ENCODE data around the gene HDHD5.

DNA sequence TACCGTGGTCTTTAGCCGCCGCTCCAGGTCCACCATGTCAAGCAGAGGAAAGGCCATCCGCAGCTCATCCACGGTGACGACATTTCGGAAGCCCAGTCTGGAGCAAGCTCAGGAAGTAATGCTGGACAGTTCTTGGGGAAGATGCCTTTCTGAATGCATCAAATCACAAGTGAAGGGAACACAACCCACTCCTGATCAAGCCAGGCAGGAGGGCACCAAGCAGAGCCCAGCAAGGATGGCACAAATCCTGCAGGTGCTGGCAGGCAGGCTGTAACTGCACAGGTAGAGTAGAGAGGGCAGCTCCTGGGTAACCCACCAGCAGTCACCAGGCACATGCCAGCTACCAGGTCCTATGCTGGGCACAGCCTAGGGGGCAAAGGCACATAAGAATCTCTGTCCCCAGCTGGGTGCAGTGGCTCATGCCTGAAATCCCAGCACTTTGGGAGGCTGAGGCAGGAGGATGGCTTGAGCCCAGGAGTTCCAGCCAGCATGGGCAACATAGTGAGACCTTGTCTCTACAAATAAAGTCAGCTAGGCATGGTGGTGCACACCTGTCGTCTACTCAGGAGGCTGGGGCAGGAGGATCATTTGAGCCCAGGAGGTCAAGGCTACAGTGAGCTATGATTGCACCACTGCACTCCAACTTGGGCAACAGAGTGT lies 13.9 kb downstream of the HDHD5 start:
- TF ChIP-seq, protein P1, sequence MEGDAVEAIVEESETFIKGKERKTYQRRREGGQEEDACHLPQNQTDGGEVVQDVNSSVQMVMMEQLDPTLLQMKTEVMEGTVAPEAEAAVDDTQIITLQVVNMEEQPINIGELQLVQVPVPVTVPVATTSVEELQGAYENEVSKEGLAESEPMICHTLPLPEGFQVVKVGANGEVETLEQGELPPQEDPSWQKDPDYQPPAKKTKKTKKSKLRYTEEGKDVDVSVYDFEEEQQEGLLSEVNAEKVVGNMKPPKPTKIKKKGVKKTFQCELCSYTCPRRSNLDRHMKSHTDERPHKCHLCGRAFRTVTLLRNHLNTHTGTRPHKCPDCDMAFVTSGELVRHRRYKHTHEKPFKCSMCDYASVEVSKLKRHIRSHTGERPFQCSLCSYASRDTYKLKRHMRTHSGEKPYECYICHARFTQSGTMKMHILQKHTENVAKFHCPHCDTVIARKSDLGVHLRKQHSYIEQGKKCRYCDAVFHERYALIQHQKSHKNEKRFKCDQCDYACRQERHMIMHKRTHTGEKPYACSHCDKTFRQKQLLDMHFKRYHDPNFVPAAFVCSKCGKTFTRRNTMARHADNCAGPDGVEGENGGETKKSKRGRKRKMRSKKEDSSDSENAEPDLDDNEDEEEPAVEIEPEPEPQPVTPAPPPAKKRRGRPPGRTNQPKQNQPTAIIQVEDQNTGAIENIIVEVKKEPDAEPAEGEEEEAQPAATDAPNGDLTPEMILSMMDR (IDR thresholded peaks at IDR 0.05 in 8 of 11, conservative IDR thresholded peaks at IDR 0.05 in 3 of 11): no peak
- TF ChIP-seq POLR2AphosphoS5 (IDR thresholded peaks at IDR 0.05): no peak
- TF ChIP-seq POLR2A (IDR thresholded peaks at IDR 0.05): no peak
